A549 (cell line): ENCODE results near the gene CCDC97. TPM values are rescaled to one million over a fixed set of nuclear protein-coding genes. Genes with fewer than 3 reads are reported as not detected.

Experiments
- ATAC-seq, 2 experiments: fragments of 200-7000 bp in 1 of 2; fragments of >200 bp in 1 of 2; cut with Nextera tagmentation in 1 of 2; cut with Tn5 transposase in 1 of 2; 3 replicates each; pipeline versions ENCODE4 v1.8.0 to v1.9.1; 2018 to 2020; ENCODE audit warnings: mild to moderate bottlenecking in 1 of 2, moderate library complexity in 1 of 2
- CTCF ChIA-PET: fragments of 300-600 bp; sonication (Branson Sonifier 250); formaldehyde crosslinking; extraction: SDS; loops from one replicate; lab custom pipeline; 2021; ENCODE audit warnings: antibody characterized with exemption, inconsistent platforms; lab: Yijun Ruan, JAX
- POLR2A ChIA-PET: fragments of 350-600 bp; formaldehyde crosslinking; extraction: SDS; loops from one replicate; lab custom pipeline; 2021; ENCODE audit warnings: antibody characterized with exemption, inconsistent platforms; lab: Yijun Ruan, JAX
- DNase-seq, 2 experiments: peaks; one replicate each; pipeline versions ENCODE4 v3.0.0 to v3.0.0-alpha.2; 2011 to 2016; ENCODE audit warnings: low read depth in 1 of 2, low spot score in 1 of 2
- FAIRE-seq: peaks from 2 replicates; lab custom pipeline; 2011; peaks lifted over from hg19 to GRCh38; lab: Jason Lieb, UNC
- H3K27ac ChIP-seq, 2 experiments: fragments of >200 bp; sonication (Bioruptor Twin); formaldehyde crosslinking; 3 replicates each; pipeline ENCODE4 v1.5.1; 2016 to 2017
- H3K4me1 ChIP-seq: fragments of >200 bp; sonication (Bioruptor Twin); formaldehyde crosslinking; 3 replicates; pipeline ENCODE4 v1.6.1; 2016
- H3K4me2 ChIP-seq: fragments of >200 bp; sonication (Bioruptor Twin); formaldehyde crosslinking; 3 replicates; pipeline ENCODE4 v1.6.1; 2016
- H3K4me3 ChIP-seq: fragments of >200 bp; sonication (Bioruptor Twin); formaldehyde crosslinking; 3 replicates; pipeline ENCODE4 v1.5.1; 2016
- H3K9me3 ChIP-seq: fragments of >200 bp; sonication (Bioruptor Twin); formaldehyde crosslinking; 3 replicates; pipeline ENCODE4 v1.6.1; 2016
- CBX2 ChIP-seq: fragments of 200-600 bp; sonication (generic); IDR thresholded peaks from 2 replicates; pipeline ENCODE4 v1.6.1; 2016; ENCODE audit warnings: low read depth, mild to moderate bottlenecking, borderline replicate concordance
- CBX8 ChIP-seq: fragments of 200-600 bp; sonication (generic); IDR thresholded peaks from 2 replicates; pipeline ENCODE4 v1.6.1; 2016
- CHD4 ChIP-seq: fragments of 200-600 bp; sonication (generic); IDR thresholded peaks from 2 replicates; pipeline ENCODE4 v1.6.1; 2016; ENCODE audit warnings: antibody characterized with exemption, mild to moderate bottlenecking, borderline replicate concordance
- E2F6 ChIP-seq: IDR thresholded peaks from 2 replicates; pipeline ENCODE4 v1.6.1; 2012; ENCODE audit warnings: low read depth, borderline replicate concordance
- EHMT2 ChIP-seq: fragments of 200-600 bp; sonication (generic); IDR thresholded peaks from 2 replicates; pipeline ENCODE4 v1.6.1; 2016; ENCODE audit warnings: antibody characterized with exemption, low read depth, mild to moderate bottlenecking, moderate library complexity
- ELK1 ChIP-seq: fragments of 150-350 bp; IDR thresholded peaks from 2 replicates; pipeline ENCODE4 v1.6.1; 2014; ENCODE audit warnings: low read depth, mild to moderate bottlenecking, low read length
- EP300 ChIP-seq, 2 experiments: fragments of >200 bp; sonication (Bioruptor Twin); formaldehyde crosslinking; IDR thresholded peaks; 2 replicates in 1 of 2; 3 replicates in 1 of 2; pipeline ENCODE4 v1.6.1; 2016 to 2017
- FOSB ChIP-seq: fragments of 250-450 bp; sonication (Bioruptor Pico); IDR thresholded peaks from 2 replicates; pipeline ENCODE4 v1.5.0; 2020; ENCODE audit warnings: mild to moderate bottlenecking, moderate library complexity
- FOSL2 ChIP-seq, 2 experiments: fragments of 450-650 bp in 1 of 2; fragments of >200 bp in 1 of 2; sonication (Bioruptor Twin) in 1 of 2; formaldehyde crosslinking; IDR thresholded peaks; 2 replicates each; pipeline versions ENCODE4 v1.5.0 to v1.6.1; 2016 to 2020; ENCODE audit warnings: mild to moderate bottlenecking in 1 of 2, moderate library complexity in 1 of 2
- HDAC2 ChIP-seq: fragments of 200-600 bp; sonication (generic); IDR thresholded peaks from 2 replicates; pipeline ENCODE4 v1.6.1; 2016
- HEYL ChIP-seq: fragments of 250-450 bp; sonication (Bioruptor Pico); IDR thresholded peaks from 2 replicates; pipeline ENCODE4 v1.8.0; 2021; ENCODE audit warnings: mild to moderate bottlenecking, moderate library complexity
- HMGXB4 ChIP-seq: fragments of 250-450 bp; sonication (Bioruptor Pico); IDR thresholded peaks from 2 replicates; pipeline ENCODE4 v1.5.0; 2021; ENCODE audit warnings: mild to moderate bottlenecking, moderate library complexity, borderline replicate concordance
- HOXA7 ChIP-seq: fragments of 250-450 bp; sonication (Bioruptor Pico); IDR thresholded peaks from 2 replicates; pipeline ENCODE4 v1.5.0; 2020; ENCODE audit warnings: mild to moderate bottlenecking, moderate library complexity
- HOXB13 ChIP-seq: fragments of 250-450 bp; sonication (Bioruptor Pico); IDR thresholded peaks from 2 replicates; pipeline ENCODE4 v1.5.0; 2020; ENCODE audit warnings: low read depth, mild to moderate bottlenecking, moderate library complexity
- HOXB5 ChIP-seq: fragments of 250-450 bp; sonication (Bioruptor Pico); IDR thresholded peaks from 2 replicates; pipeline ENCODE4 v1.5.0; 2020; ENCODE audit warnings: mild to moderate bottlenecking, moderate library complexity
- JUN ChIP-seq, 2 experiments: fragments of >200 bp; sonication (Bioruptor Twin); formaldehyde crosslinking; IDR thresholded peaks; 2 replicates in 1 of 2; 3 replicates in 1 of 2; pipeline ENCODE4 v1.6.1; 2016 to 2017
- KDM5A ChIP-seq: fragments of 200-600 bp; sonication (generic); IDR thresholded peaks from 2 replicates; pipeline ENCODE4 v1.6.1; 2016; ENCODE audit warnings: antibody characterized with exemption, mild to moderate bottlenecking
- MAFK ChIP-seq: fragments of 450-650 bp; IDR thresholded peaks from 2 replicates; pipeline ENCODE4 v1.6.1; 2014; ENCODE audit not compliant: partially characterized antibody
- MYC ChIP-seq: IDR thresholded peaks from 2 replicates; pipeline ENCODE4 v1.6.1; 2012; ENCODE audit warnings: mild to moderate bottlenecking, inconsistent platforms, low read length, improper control_type of control experiment, borderline replicate concordance
- NFE2L2 ChIP-seq: fragments of 150-350 bp; conservative IDR thresholded peaks from 2 replicates; pipeline ENCODE4 v1.6.1; 2014; ENCODE audit warnings: low read length
- PHF8 ChIP-seq: fragments of 200-600 bp; sonication (generic); IDR thresholded peaks from 2 replicates; pipeline ENCODE4 v1.6.1; 2016; ENCODE audit warnings: low read depth, mild to moderate bottlenecking, antibody characterized with exemption, moderate library complexity, borderline replicate concordance
- POLR2AphosphoS2 ChIP-seq: conservative IDR thresholded peaks from 2 replicates; pipeline ENCODE4 v1.6.1; 2012; ENCODE audit warnings: low read length, improper control_type of control experiment, inconsistent platforms
- RAD21 ChIP-seq, 2 experiments: fragments of >200 bp in 1 of 2; sonication (Bioruptor Twin) in 1 of 2; formaldehyde crosslinking in 1 of 2; IDR thresholded peaks in 1 of 2; conservative IDR thresholded peaks in 1 of 2; 2 replicates in 1 of 2; 3 replicates in 1 of 2; pipeline ENCODE4 v1.6.1; 2012 to 2018; ENCODE audit warnings: inconsistent platforms in 1 of 2
- RARB ChIP-seq: fragments of 250-450 bp; sonication (Bioruptor Pico); IDR thresholded peaks from 2 replicates; pipeline ENCODE4 v1.8.0; 2021; ENCODE audit warnings: mild to moderate bottlenecking, moderate library complexity
- RCOR1 ChIP-seq: fragments of 150-350 bp; IDR thresholded peaks from 2 replicates; pipeline ENCODE4 v1.6.1; 2014; ENCODE audit warnings: antibody characterized with exemption, low read length, low read depth
- RNF2 ChIP-seq: fragments of 200-600 bp; sonication (generic); IDR thresholded peaks from 2 replicates; pipeline ENCODE4 v1.6.1; 2016; ENCODE audit warnings: low read depth, mild to moderate bottlenecking, antibody characterized with exemption, moderate library complexity, borderline replicate concordance
- SMC3 ChIP-seq: fragments of >200 bp; sonication (Bioruptor Twin); formaldehyde crosslinking; IDR thresholded peaks from 3 replicates; pipeline ENCODE4 v1.6.1; 2018; ENCODE audit warnings: inconsistent platforms
- SREBF2 ChIP-seq: fragments of 450-650 bp; IDR thresholded peaks from 2 replicates; pipeline ENCODE4 v1.6.1; 2014; ENCODE audit warnings: mild to moderate bottlenecking, moderate library complexity
- TFCP2L1 ChIP-seq: fragments of 250-450 bp; sonication (Bioruptor Pico); IDR thresholded peaks from 2 replicates; pipeline ENCODE4 v1.5.0; 2021; ENCODE audit warnings: mild to moderate bottlenecking
- TP53 ChIP-seq: fragments of 250-450 bp; sonication (Bioruptor Pico); IDR thresholded peaks from 2 replicates; pipeline ENCODE4 v1.5.0; 2021; ENCODE audit warnings: mild to moderate bottlenecking, moderate library complexity
- ZSCAN20 ChIP-seq: fragments of 250-450 bp; sonication (Bioruptor Pico); IDR thresholded peaks from 2 replicates; pipeline ENCODE4 v1.8.0; 2022; ENCODE audit warnings: mild to moderate bottlenecking, moderate library complexity
- WGBS: methylation state at CpG from one replicate; pipeline ENCODE4 v1.1.6; 2017; ENCODE audit errors: missing lambda C conversion rate; 5-methylcytosine and 5-hydroxymethylcytosine counted together
- polyA plus RNA-seq, 4 experiments: library from polyadenylated mRNA; depleted of rRNA in 3 of 4; stranded (reverse); fragments of >200 nt; fragmentation: RNase III in 1 of 4; extraction: RNeasy Plus Mini Kit Qiagen cat#74134 plus additional on column Dnase treatment in 1 of 4; gene quantifications; 2 replicates in 3 of 4; 3 replicates in 1 of 4; pipeline ENCODE4 v1.2.3, GENCODE V29; 2011 to 2017
- TF ChIP-seq, protein P1 (sequence below): fragments of 250-450 bp; sonication (Bioruptor Pico); IDR thresholded peaks from 2 replicates; pipeline ENCODE4 v1.5.0; 2020; ENCODE audit warnings: low read depth, mild to moderate bottlenecking, moderate library complexity
- TF ChIP-seq, protein P2 (sequence below): fragments of 450-650 bp; IDR thresholded peaks from 2 replicates; pipeline ENCODE4 v1.6.1; 2014; ENCODE audit warnings: antibody characterized with exemption
- TF ChIP-seq, protein P3 (sequence below): IDR thresholded peaks from 2 replicates; pipeline ENCODE4 v1.6.1; 2012

CCDC97 gene
- polyA plus RNA-seq, 2 of the 4 experiments (the other 2 are of a cell fraction): 18.7 to 26.8 TPM

DNA sequence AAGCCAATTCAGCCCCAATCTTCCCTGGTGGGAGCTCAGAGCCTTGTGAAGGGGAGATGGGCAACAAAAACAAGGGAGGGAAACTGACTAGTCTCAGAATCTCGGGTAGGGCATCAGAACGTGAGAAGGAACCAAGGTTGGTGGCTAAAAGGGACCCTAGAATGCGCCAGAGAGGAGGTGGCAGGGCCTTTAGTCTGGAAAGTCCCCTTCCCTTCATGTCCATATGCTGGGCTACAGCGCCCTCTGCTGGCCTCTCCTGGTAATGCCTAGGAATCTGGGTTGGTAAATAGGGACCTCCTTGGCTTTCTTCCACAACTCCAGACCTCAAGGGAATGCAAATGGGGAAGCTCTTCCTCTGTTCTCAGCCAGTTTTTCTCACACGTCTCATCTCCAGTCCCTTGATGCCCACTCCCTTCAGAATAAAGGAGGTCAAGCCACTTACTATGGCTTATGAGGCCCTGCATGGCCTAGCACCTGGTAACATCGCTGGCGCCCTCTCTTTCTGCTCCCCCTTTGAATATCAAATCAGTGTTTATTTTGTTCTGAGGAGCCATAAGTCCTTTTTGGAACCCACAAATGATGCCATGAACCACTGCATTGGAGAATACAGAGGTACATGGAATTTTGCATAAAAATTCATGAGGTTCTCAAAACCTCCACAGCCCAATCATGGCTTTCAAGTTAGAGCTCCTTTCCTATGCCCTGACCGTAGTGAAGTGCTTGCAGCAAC, 1.4 kb upstream of the CCDC97 start:
- H3K27ac ChIP-seq: peak overlapping the region; percentile 91 to 92
- peaks cover 24% of the 10 kb centered on the region for H3K4me1 ChIP-seq
- DNase-seq (peak; percentile 94 to 97), FAIRE-seq (peak; percentile 99), ATAC-seq (peak; percentile 36 to 72)
- peak overlapping the region; percentile 89 for H3K4me2 ChIP-seq
- H3K9me3 ChIP-seq: no peaks in the 10 kb centered on the region
- POLR2A ChIA-PET: interaction anchor here (0.6 to 4.4 kb wide), 5 partner anchors 14 to 880 kb away, joined by 3 to 28 read pairs (median 8); partner anchors contain the start of gene HNRNPUL1
- WGBS: 34% methylated on average over 8 of the region's 8 CpGs
- peak overlapping the region; percentile 57; the same call in 1 of the 3 replicates for H3K4me3 ChIP-seq
- CTCF ChIA-PET: interaction anchor here (0.6 to 19.5 kb wide), 92 partner anchors 12 to 1152 kb away, joined by 3 to 598 read pairs (median 4); partner anchors contain the start of genes ACTMAP, AXL, B9D2 and CEACAM21
- TF ChIP-seq MYC: no peak
- 0 out of 2 replicates have a peak, but pooled peaks have one; percentile 19 for TF ChIP-seq FOSB (CRISPR knock-in tag)
- TF ChIP-seq CBX8: no peak
- TF ChIP-seq, protein P1, sequence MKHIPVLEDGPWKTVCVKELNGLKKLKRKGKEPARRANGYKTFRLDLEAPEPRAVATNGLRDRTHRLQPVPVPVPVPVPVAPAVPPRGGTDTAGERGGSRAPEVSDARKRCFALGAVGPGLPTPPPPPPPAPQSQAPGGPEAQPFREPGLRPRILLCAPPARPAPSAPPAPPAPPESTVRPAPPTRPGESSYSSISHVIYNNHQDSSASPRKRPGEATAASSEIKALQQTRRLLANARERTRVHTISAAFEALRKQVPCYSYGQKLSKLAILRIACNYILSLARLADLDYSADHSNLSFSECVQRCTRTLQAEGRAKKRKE (CRISPR knock-in tag): no peak
- TF ChIP-seq FOSL2 (IDR thresholded peaks at IDR 0.05): no peak
- no peak for TF ChIP-seq FOSL2 (CRISPR knock-in tag; IDR thresholded peaks at IDR 0.05)
- peak; percentile 14 for TF ChIP-seq HOXA7
- TF ChIP-seq HOXB13 (CRISPR knock-in tag): no peak
- TF ChIP-seq KDM5A: no peak
- no peak for TF ChIP-seq CHD4
- TF ChIP-seq E2F6: no peak
- TF ChIP-seq SMC3: peak; percentile 88
- no peak for TF ChIP-seq PHF8
- no peak for TF ChIP-seq ELK1
- TF ChIP-seq HEYL (CRISPR knock-in tag): no peak
- no peak for TF ChIP-seq RCOR1
- peak; percentile 95 for TF ChIP-seq POLR2AphosphoS2
- no peak for TF ChIP-seq ZSCAN20 (CRISPR knock-in tag)
- TF ChIP-seq, protein P2, sequence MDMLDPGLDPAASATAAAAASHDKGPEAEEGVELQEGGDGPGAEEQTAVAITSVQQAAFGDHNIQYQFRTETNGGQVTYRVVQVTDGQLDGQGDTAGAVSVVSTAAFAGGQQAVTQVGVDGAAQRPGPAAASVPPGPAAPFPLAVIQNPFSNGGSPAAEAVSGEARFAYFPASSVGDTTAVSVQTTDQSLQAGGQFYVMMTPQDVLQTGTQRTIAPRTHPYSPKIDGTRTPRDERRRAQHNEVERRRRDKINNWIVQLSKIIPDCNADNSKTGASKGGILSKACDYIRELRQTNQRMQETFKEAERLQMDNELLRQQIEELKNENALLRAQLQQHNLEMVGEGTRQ: no peak
- TF ChIP-seq, protein P3, sequence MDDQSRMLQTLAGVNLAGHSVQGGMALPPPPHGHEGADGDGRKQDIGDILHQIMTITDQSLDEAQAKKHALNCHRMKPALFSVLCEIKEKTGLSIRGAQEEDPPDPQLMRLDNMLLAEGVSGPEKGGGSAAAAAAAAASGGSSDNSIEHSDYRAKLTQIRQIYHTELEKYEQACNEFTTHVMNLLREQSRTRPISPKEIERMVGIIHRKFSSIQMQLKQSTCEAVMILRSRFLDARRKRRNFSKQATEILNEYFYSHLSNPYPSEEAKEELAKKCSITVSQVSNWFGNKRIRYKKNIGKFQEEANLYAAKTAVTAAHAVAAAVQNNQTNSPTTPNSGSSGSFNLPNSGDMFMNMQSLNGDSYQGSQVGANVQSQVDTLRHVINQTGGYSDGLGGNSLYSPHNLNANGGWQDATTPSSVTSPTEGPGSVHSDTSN: peak; percentile 10; the same call in 1 of the 2 replicates
- no peak for TF ChIP-seq EP300 (IDR thresholded peaks at IDR 0.05)
- no peak for TF ChIP-seq HDAC2
- TF ChIP-seq TFCP2L1: peak; percentile 89
- TF ChIP-seq TP53 (CRISPR knock-in tag): 0 out of 2 replicates have a peak, but pooled peaks have one; percentile 11
- TF ChIP-seq RNF2: no peak
- peak; percentile 60; the same call in 1 of the 2 replicates for TF ChIP-seq RARB (CRISPR knock-in tag)
- TF ChIP-seq NFE2L2: no peak
- no peak for TF ChIP-seq CBX2
- TF ChIP-seq SREBF2: no peak
- TF ChIP-seq RAD21 (conservative IDR thresholded peaks at IDR 0.05 in 1 of 2, IDR thresholded peaks at IDR 0.05 in 1 of 2): peak; percentile 96 to 97
- TF ChIP-seq EHMT2: no peak
- no peak for TF ChIP-seq HMGXB4
- TF ChIP-seq MAFK: no peak
- TF ChIP-seq HOXB5 (CRISPR knock-in tag): no peak
- TF ChIP-seq JUN (IDR thresholded peaks at IDR 0.05): peak; percentile 34 to 63; a peak in 3 of 5 replicates
